ENCODE measurements around the gene ASB2. TPM values are rescaled to one million over a fixed set of nuclear protein-coding genes. Genes with fewer than 3 reads are reported as not detected.

Gene ASB2
- total and polyA plus RNA-seq, 2 donors (not counting 1 experiment from before 2014, with no cell fraction given), result 0.99 to 1.5 TPM

DNA sequence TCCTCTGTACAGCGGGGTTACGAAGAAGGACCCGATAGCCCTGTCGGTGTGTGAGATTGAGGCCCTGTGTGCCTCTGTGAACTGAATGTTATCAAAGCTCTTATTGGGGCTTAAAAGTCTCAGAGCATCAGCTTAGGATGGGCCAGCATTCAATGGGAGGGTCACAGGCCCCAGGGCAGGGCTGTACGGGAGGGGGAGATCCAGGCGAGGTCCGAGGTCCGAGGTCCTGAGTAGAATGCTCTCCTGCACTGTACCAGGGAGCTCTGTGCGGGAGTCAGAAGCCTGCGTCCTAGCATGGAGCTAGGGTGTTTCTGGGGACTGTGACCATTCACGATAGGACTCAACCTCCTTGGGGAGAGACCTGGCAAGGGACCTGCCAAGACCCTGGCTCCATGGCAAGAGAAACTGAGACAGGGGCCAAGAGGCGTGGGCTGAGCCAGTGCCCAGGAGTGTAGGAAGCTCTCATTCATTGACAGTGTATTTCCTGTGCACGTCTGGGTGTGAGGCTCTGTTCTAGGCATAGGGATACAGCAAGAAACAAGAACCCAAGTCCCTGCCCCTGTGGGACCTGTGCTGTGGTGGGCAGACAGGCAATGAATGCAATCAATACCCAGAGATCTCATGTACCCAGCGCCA, 61.2 kb downstream of the ASB2 start:
- H2AFZ ChIP-seq (ENCODE audit: low read length), result no peak overlapping the region

DNA sequence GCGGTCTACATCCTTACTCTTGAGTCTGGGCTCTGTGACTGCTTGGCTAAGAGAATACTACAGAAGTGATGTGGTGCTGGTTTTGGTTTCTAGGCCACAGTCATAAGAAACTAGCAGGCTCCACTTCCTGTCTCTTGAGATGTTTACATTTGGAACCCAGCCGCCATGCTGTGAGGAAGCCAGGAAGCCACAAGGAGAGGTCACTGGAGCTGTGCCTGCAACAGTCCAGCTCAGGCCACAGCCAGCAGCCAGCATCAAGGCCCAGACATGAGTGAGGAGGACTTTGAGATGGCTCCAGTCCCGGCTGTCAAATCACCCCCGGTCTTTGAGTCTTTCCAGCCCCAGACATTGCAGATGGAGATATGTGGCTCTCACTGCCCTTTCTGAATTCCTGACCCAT, 62.1 kb downstream of the ASB2 start:
- TF ChIP-seq, protein P1, sequence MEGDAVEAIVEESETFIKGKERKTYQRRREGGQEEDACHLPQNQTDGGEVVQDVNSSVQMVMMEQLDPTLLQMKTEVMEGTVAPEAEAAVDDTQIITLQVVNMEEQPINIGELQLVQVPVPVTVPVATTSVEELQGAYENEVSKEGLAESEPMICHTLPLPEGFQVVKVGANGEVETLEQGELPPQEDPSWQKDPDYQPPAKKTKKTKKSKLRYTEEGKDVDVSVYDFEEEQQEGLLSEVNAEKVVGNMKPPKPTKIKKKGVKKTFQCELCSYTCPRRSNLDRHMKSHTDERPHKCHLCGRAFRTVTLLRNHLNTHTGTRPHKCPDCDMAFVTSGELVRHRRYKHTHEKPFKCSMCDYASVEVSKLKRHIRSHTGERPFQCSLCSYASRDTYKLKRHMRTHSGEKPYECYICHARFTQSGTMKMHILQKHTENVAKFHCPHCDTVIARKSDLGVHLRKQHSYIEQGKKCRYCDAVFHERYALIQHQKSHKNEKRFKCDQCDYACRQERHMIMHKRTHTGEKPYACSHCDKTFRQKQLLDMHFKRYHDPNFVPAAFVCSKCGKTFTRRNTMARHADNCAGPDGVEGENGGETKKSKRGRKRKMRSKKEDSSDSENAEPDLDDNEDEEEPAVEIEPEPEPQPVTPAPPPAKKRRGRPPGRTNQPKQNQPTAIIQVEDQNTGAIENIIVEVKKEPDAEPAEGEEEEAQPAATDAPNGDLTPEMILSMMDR (conservative IDR thresholded peaks at IDR 0.05 in 1 of 2, IDR thresholded peaks at IDR 0.05 in 1 of 2; ENCODE audit: low read depth in 1 of 2, low read length in 2 of 2), result no peak
- TF ChIP-seq EZH2 (IDR thresholded peaks at IDR 0.05; ENCODE audit: low read length, missing control alignments), result no peak
- H3K9me3 ChIP-seq (ENCODE audit: control insufficient read depth, insufficient read depth, low read depth, low read length), result no peaks in the 10 kb centered on the region
- DNase-seq (ENCODE audit: low read depth in 2 of 2), result no peak
- no peaks in the 10 kb centered on the region for H3K4me1 ChIP-seq (ENCODE audit: control insufficient read depth, extremely low read depth, insufficient read depth, low read length)
- no peaks in the 10 kb centered on the region for H3K79me2 ChIP-seq (ENCODE audit: control insufficient read depth, insufficient read depth, low read length)
- H3K27ac ChIP-seq (ENCODE audit: insufficient read depth, low read length), result no peak overlapping the region
- H4K20me1 ChIP-seq (ENCODE audit: control insufficient read depth, extremely low read depth, insufficient read depth, low read length), result no peaks in the 10 kb centered on the region
- no peak overlapping the region for H3K4me3 ChIP-seq (replicated peaks in 1 of 4; ENCODE audit: control extremely low read depth in 1 of 4, insufficient read depth in 1 of 4, low read depth in 3 of 4, low read length in 4 of 4)
- no peak overlapping the region for H2AFZ ChIP-seq (ENCODE audit: low read length)
- no peaks in the 10 kb centered on the region for H3K27me3 ChIP-seq (ENCODE audit: control insufficient read depth, insufficient read depth, low read length)
- H3K9ac ChIP-seq (ENCODE audit: insufficient read depth, low read length), result no peak overlapping the region
- no peaks in the 10 kb centered on the region for H3K36me3 ChIP-seq (ENCODE audit: control insufficient read depth, insufficient read depth, low read length)
- H3K4me2 ChIP-seq (ENCODE audit: extremely low read depth, insufficient read depth, low read length), result no peak overlapping the region

More for the DNA sequence above, 61.2 kb downstream of the ASB2 start:
- no peaks in the 10 kb centered on the region for H3K79me2 ChIP-seq (ENCODE audit: control insufficient read depth, insufficient read depth, low read length)
- H3K4me1 ChIP-seq (ENCODE audit: control insufficient read depth, extremely low read depth, insufficient read depth, low read length), result no peaks in the 10 kb centered on the region
- H3K27ac ChIP-seq (ENCODE audit: insufficient read depth, low read length), result no peak overlapping the region
- TF ChIP-seq, protein P1 (conservative IDR thresholded peaks at IDR 0.05 in 1 of 2, IDR thresholded peaks at IDR 0.05 in 1 of 2; ENCODE audit: low read depth in 1 of 2, low read length in 2 of 2), result no peak
- TF ChIP-seq EZH2 (IDR thresholded peaks at IDR 0.05; ENCODE audit: low read length, missing control alignments), result no peak
- no peaks in the 10 kb centered on the region for H3K9me3 ChIP-seq (ENCODE audit: control insufficient read depth, insufficient read depth, low read depth, low read length)
- H3K4me2 ChIP-seq (ENCODE audit: extremely low read depth, insufficient read depth, low read length), result no peak overlapping the region
- H4K20me1 ChIP-seq (ENCODE audit: control insufficient read depth, extremely low read depth, insufficient read depth, low read length), result no peaks in the 10 kb centered on the region
- H3K9ac ChIP-seq (ENCODE audit: insufficient read depth, low read length), result no peak overlapping the region
- no peaks in the 10 kb centered on the region for H3K27me3 ChIP-seq (ENCODE audit: control insufficient read depth, insufficient read depth, low read length)
- no peaks in the 10 kb centered on the region for H3K36me3 ChIP-seq (ENCODE audit: control insufficient read depth, insufficient read depth, low read length)
- no peak for DNase-seq (ENCODE audit: low read depth in 2 of 2)
- no peak overlapping the region for H3K4me3 ChIP-seq (replicated peaks in 1 of 4; ENCODE audit: control extremely low read depth in 1 of 4, insufficient read depth in 1 of 4, low read depth in 3 of 4, low read length in 4 of 4)

DNA sequence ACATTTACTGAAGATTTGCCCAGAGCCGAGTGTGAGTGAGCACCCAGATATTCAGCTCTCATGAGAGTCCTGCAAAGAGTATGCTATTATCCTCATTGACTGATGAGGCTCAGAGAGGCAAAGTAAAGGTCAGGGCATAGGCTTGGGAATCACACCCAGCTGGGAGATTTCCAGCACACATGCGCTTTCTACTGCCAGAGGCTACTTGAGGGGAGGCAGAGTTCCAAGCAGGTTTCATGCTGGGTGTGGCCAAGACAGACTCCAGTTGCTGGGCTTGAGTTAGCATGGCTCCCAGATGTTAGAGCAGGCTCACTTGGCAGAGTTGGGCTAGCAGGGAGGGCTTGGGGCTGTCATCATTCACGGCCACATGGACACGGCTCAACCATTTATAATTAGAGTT, 63.6 kb downstream of the ASB2 start:
- Histone ChIP-seq H3K4me3 (replicated peaks in 1 of 4; ENCODE audit: control extremely low read depth in 1 of 4, insufficient read depth in 1 of 4, low read depth in 3 of 4, low read length in 4 of 4) (no peak overlapping the region), H3K79me2 (ENCODE audit: control insufficient read depth, insufficient read depth, low read length) (no peaks in the 10 kb centered on the region), H3K27me3 (ENCODE audit: control insufficient read depth, insufficient read depth, low read length) (no peaks in the 10 kb centered on the region), H3K36me3 (ENCODE audit: control insufficient read depth, insufficient read depth, low read length) (no peaks in the 10 kb centered on the region), H3K4me2 (ENCODE audit: extremely low read depth, insufficient read depth, low read length) (no peak overlapping the region), H3K27ac (ENCODE audit: insufficient read depth, low read length) (no peak overlapping the region), H3K4me1 (ENCODE audit: control insufficient read depth, extremely low read depth, insufficient read depth, low read length) (no peaks in the 10 kb centered on the region), H3K9ac (ENCODE audit: insufficient read depth, low read length) (no peak overlapping the region), H4K20me1 (ENCODE audit: control insufficient read depth, extremely low read depth, insufficient read depth, low read length) (no peaks in the 10 kb centered on the region), H2AFZ (ENCODE audit: low read length) (no peak overlapping the region), H3K9me3 (ENCODE audit: control insufficient read depth, insufficient read depth, low read depth, low read length) (no peaks in the 10 kb centered on the region)
- TF ChIP-seq, protein P1 (conservative IDR thresholded peaks at IDR 0.05 in 1 of 2, IDR thresholded peaks at IDR 0.05 in 1 of 2; ENCODE audit: low read depth in 1 of 2, low read length in 2 of 2), result no peak
- no peak for DNase-seq (ENCODE audit: low read depth in 2 of 2)
